ENCODE results near the gene QRICH1. TPM values are rescaled to one million over a fixed set of nuclear protein-coding genes. Genes with fewer than 3 reads are reported as not detected.

The QRICH1 gene
- total RNA-seq, 1 donor from 2014 or later, result 136 TPM

GRCh38 chr3:48997102-48997635, 96.7 kb downstream of the QRICH1 start:
- H3K27ac Mint-ChIP-seq (ENCODE audit: unreplicated experiment), result no peak overlapping the region
- TF ChIP-seq CTCF (IDR thresholded peaks at IDR 0.05; ENCODE audit: unreplicated experiment), result no peak
- no peaks in the 10 kb centered on the region for H3K4me1 Mint-ChIP-seq (ENCODE audit: unreplicated experiment)
- no peak for DNase-seq (ENCODE audit: low spot score)
- no peaks in the 10 kb centered on the region for H3K9me3 Mint-ChIP-seq (ENCODE audit: unreplicated experiment)
- peaks cover 10% of the 10 kb centered on the region for H3K36me3 Mint-ChIP-seq (ENCODE audit: low read depth, unreplicated experiment)
- peaks cover 2% of the 10 kb centered on the region for H3K27me3 Mint-ChIP-seq (ENCODE audit: unreplicated experiment)
- no peak overlapping the region for H3K4me3 Mint-ChIP-seq (ENCODE audit: unreplicated experiment)

GRCh38 chr3:48996640-48997039, 97.2 kb downstream of the QRICH1 start:
- no peak for TF ChIP-seq CTCF (IDR thresholded peaks at IDR 0.05; ENCODE audit: unreplicated experiment)
- H3K9me3 Mint-ChIP-seq (ENCODE audit: unreplicated experiment), result no peaks in the 10 kb centered on the region
- no peak overlapping the region for H3K4me3 Mint-ChIP-seq (ENCODE audit: unreplicated experiment)
- H3K36me3 Mint-ChIP-seq (ENCODE audit: low read depth, unreplicated experiment), result peaks cover 8% of the 10 kb centered on the region
- peaks cover 2% of the 10 kb centered on the region for H3K27me3 Mint-ChIP-seq (ENCODE audit: unreplicated experiment)
- no peak for DNase-seq (ENCODE audit: low spot score)
- H3K27ac Mint-ChIP-seq (ENCODE audit: unreplicated experiment), result no peak overlapping the region
- peaks cover 3% of the 10 kb centered on the region for H3K4me1 Mint-ChIP-seq (ENCODE audit: unreplicated experiment)

GRCh38 chr3:48993834-48994233, 100.0 kb downstream of the QRICH1 start:
- peaks cover 1% of the 10 kb centered on the region for H3K27me3 Mint-ChIP-seq (ENCODE audit: unreplicated experiment)
- no peak for TF ChIP-seq CTCF (IDR thresholded peaks at IDR 0.05; ENCODE audit: unreplicated experiment)
- no peak overlapping the region for H3K4me3 Mint-ChIP-seq (ENCODE audit: unreplicated experiment)
- H3K4me1 Mint-ChIP-seq (ENCODE audit: unreplicated experiment), result peaks cover 10% of the 10 kb centered on the region
- peaks cover 5% of the 10 kb centered on the region for H3K36me3 Mint-ChIP-seq (ENCODE audit: low read depth, unreplicated experiment)
- no peak for DNase-seq (ENCODE audit: low spot score)
- H3K27ac Mint-ChIP-seq (ENCODE audit: unreplicated experiment), result no peak overlapping the region
- H3K9me3 Mint-ChIP-seq (ENCODE audit: unreplicated experiment), result no peaks in the 10 kb centered on the region

GRCh38 chr3:48991851-48992545, 101.9 kb downstream of the QRICH1 start:
- H3K27me3 Mint-ChIP-seq (ENCODE audit: unreplicated experiment), result peaks cover 1% of the 10 kb centered on the region
- no peaks in the 10 kb centered on the region for H3K9me3 Mint-ChIP-seq (ENCODE audit: unreplicated experiment)
- DNase-seq (ENCODE audit: low spot score), result no peak
- H3K27ac Mint-ChIP-seq (ENCODE audit: unreplicated experiment), result no peak overlapping the region
- H3K36me3 Mint-ChIP-seq (ENCODE audit: low read depth, unreplicated experiment), result peaks cover 5% of the 10 kb centered on the region
- TF ChIP-seq CTCF (IDR thresholded peaks at IDR 0.05; ENCODE audit: unreplicated experiment), result no peak
- H3K4me3 Mint-ChIP-seq (ENCODE audit: unreplicated experiment), result no peak overlapping the region
- peaks cover 10% of the 10 kb centered on the region for H3K4me1 Mint-ChIP-seq (ENCODE audit: unreplicated experiment)
